KMS-11 (cell line): Measurements from ENCODE around the gene CCDC69.

ENCODE experiments used
- H2AFZ ChIP-seq: fragments of 200-600 bp; sonication (generic); 2 replicates; pipeline ENCODE4 v1.6.1; 2016; ENCODE audit warnings: antibody characterized with exemption, mixed run types, low read depth
- H3K27ac ChIP-seq: fragments of 200-600 bp; sonication (generic); 2 replicates; pipeline ENCODE4 v1.6.1; 2016; ENCODE audit warnings: mild to moderate bottlenecking, mixed run types
- H3K27me3 ChIP-seq: fragments of 200-600 bp; sonication (generic); 2 replicates; pipeline ENCODE4 v1.6.1; 2017; ENCODE audit warnings: mild to moderate bottlenecking, low read depth, mixed run types, moderate library complexity; ENCODE audit not compliant: insufficient read depth
- H3K36me3 ChIP-seq: fragments of 200-600 bp; sonication (generic); 2 replicates; pipeline ENCODE4 v1.6.1; 2017; ENCODE audit warnings: mild to moderate bottlenecking, mixed run types; ENCODE audit not compliant: insufficient read depth
- H3K4me1 ChIP-seq: fragments of 200-600 bp; sonication (generic); 2 replicates; pipeline ENCODE4 v1.6.1; 2016; ENCODE audit warnings: mild to moderate bottlenecking, low read depth, mixed run types; ENCODE audit not compliant: poor library complexity, severe bottlenecking
- H3K4me2 ChIP-seq: fragments of 200-600 bp; sonication (generic); 2 replicates; pipeline ENCODE4 v1.7.0; 2016; ENCODE audit warnings: mild to moderate bottlenecking, mixed run types
- H3K4me3 ChIP-seq: fragments of 200-600 bp; sonication (generic); IDR thresholded peaks from 2 replicates; pipeline ENCODE4 v1.6.1; 2017; ENCODE audit warnings: low read depth, low read length, mixed read lengths; ENCODE audit not compliant: insufficient read depth
- H3K79me2 ChIP-seq: fragments of 200-600 bp; sonication (generic); 2 replicates; pipeline ENCODE4 v1.6.1; 2016; ENCODE audit warnings: low read depth, mixed run types; ENCODE audit not compliant: insufficient read depth
- H3K9ac ChIP-seq: fragments of 200-600 bp; sonication (generic); 2 replicates; pipeline ENCODE4 v1.6.1; 2016; ENCODE audit warnings: mild to moderate bottlenecking, mixed run types
- H4K20me1 ChIP-seq: fragments of 200-600 bp; sonication (generic); 2 replicates; pipeline ENCODE4 v1.6.1; 2016; ENCODE audit warnings: mild to moderate bottlenecking, mixed run types; ENCODE audit not compliant: insufficient read depth
- CTCF ChIP-seq: fragments of 200-600 bp; sonication (generic); conservative IDR thresholded peaks from 2 replicates; pipeline ENCODE4 v1.6.1; 2017; ENCODE audit warnings: low read depth, mild to moderate bottlenecking, antibody characterized with exemption, low read length, moderate library complexity, mixed read lengths

CCDC69 gene

GRCh38 chr5:151219789-151220188 lies 4.1 kb downstream of the CCDC69 start:
- no peak overlapping the region for H3K27ac ChIP-seq
- no peak overlapping the region for H3K4me2 ChIP-seq
- no peak overlapping the region for H3K4me3 ChIP-seq
- no peaks in the 10 kb centered on the region for H3K27me3 ChIP-seq
- H3K4me1 ChIP-seq: peaks cover 22% of the 10 kb centered on the region
- H3K36me3 ChIP-seq: no peaks in the 10 kb centered on the region
- no peak overlapping the region for H2AFZ ChIP-seq
- no peak overlapping the region for H3K9ac ChIP-seq
- TF ChIP-seq CTCF: no peak
- no peaks in the 10 kb centered on the region for H4K20me1 ChIP-seq
- no peaks in the 10 kb centered on the region for H3K79me2 ChIP-seq

GRCh38 chr5:151219138-151219537 lies 4.8 kb downstream of the CCDC69 start:
- Histone ChIP-seq H3K4me1 (peaks cover 28% of the 10 kb centered on the region), H4K20me1 (no peaks in the 10 kb centered on the region), H3K4me3 (no peak overlapping the region), H3K9ac (no peak overlapping the region), H2AFZ (no peak overlapping the region), H3K4me2 (no peak overlapping the region), H3K27me3 (no peaks in the 10 kb centered on the region), H3K36me3 (no peaks in the 10 kb centered on the region), H3K79me2 (no peaks in the 10 kb centered on the region), H3K27ac (no peak overlapping the region)
- no peak for TF ChIP-seq CTCF

GRCh38 chr5:151218177-151218576 lies 5.7 kb downstream of the CCDC69 start:
- no peak overlapping the region for H3K9ac ChIP-seq
- H3K27me3 ChIP-seq: no peaks in the 10 kb centered on the region
- H3K36me3 ChIP-seq: no peaks in the 10 kb centered on the region
- no peak overlapping the region for H3K4me2 ChIP-seq
- TF ChIP-seq CTCF: no peak
- H3K79me2 ChIP-seq: no peaks in the 10 kb centered on the region
- no peak overlapping the region for H3K4me3 ChIP-seq
- no peak overlapping the region for H3K27ac ChIP-seq
- no peaks in the 10 kb centered on the region for H4K20me1 ChIP-seq
- no peak overlapping the region for H2AFZ ChIP-seq
- peaks cover 33% of the 10 kb centered on the region for H3K4me1 ChIP-seq

- Histone ChIP-seq H4K20me1 (no peaks in the 10 kb centered on the region), H2AFZ (no peak overlapping the region), H3K27ac (no peak overlapping the region), H3K79me2 (no peaks in the 10 kb centered on the region), H3K27me3 (no peaks in the 10 kb centered on the region), H3K4me2 (no peak overlapping the region), H3K4me3 (no peak overlapping the region), H3K4me1 (peaks cover 38% of the 10 kb centered on the region), H3K36me3 (no peaks in the 10 kb centered on the region), H3K9ac (no peak overlapping the region)
- TF ChIP-seq CTCF: no peak
These were observed 7.1 kb downstream of the CCDC69 start for GRCh38 chr5:151216781-151217180.

- H2AFZ ChIP-seq: no peak overlapping the region
- H3K27me3 ChIP-seq: no peaks in the 10 kb centered on the region
- H3K36me3 ChIP-seq: no peaks in the 10 kb centered on the region
- H3K4me3 ChIP-seq: no peak overlapping the region
- H4K20me1 ChIP-seq: no peaks in the 10 kb centered on the region
- H3K79me2 ChIP-seq: no peaks in the 10 kb centered on the region
- H3K9ac ChIP-seq: no peak overlapping the region
- H3K27ac ChIP-seq: no peak overlapping the region; the same call in 1 of the 2 replicates
- TF ChIP-seq CTCF: no peak
- H3K4me2 ChIP-seq: no peak overlapping the region
- H3K4me1 ChIP-seq: peaks cover 50% of the 10 kb centered on the region
These were observed 8.4 kb downstream of the CCDC69 start for GRCh38 chr5:151215546-151215880.
